GM10847 (cell line): Measurements from ENCODE around the gene IRF2.

Experiments
- POLR2A ChIP-seq: IDR thresholded peaks from 2 replicates; pipeline ENCODE4 v1.6.1; 2011; ENCODE audit not compliant: insufficient read length; ENCODE audit errors: extremely low read depth

IRF2 gene

DNA sequence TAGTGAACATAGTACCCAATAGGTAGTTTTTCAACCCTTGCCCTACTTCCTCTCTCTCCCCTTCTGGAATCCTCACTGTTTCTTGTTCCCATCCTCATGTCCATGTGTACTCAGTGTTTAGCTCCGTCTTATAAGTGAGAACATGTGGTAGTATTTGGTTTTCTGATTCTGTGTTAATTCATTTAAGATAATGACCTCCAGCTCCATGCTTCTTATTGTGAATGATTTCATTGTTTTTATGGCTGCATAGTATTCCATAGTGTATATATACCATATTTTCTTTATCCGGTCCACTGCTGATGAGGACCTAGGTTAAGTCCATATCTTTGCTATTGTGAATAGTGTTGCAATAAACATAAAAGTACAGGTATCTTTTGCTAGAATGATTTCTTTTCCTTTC is 31.0 kb downstream of the IRF2 start:
- no peak for TF ChIP-seq POLR2A

DNA sequence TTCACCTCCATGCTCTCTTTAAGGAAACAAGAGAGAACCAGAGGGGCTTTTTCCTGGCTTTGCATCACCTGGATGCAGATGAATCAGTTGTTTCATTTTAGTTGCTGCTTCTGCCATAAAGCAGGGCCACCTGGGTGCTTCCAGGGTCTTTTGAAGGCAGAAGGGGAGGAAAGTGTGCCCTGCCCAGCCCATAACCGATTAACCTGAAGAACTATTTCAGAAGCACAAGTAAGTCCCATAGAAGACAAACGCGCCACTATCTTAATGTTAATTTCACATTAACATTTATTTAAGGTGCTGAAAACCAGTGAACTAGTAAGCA is 32.1 kb downstream of the IRF2 start:
- no peak for TF ChIP-seq POLR2A

DNA sequence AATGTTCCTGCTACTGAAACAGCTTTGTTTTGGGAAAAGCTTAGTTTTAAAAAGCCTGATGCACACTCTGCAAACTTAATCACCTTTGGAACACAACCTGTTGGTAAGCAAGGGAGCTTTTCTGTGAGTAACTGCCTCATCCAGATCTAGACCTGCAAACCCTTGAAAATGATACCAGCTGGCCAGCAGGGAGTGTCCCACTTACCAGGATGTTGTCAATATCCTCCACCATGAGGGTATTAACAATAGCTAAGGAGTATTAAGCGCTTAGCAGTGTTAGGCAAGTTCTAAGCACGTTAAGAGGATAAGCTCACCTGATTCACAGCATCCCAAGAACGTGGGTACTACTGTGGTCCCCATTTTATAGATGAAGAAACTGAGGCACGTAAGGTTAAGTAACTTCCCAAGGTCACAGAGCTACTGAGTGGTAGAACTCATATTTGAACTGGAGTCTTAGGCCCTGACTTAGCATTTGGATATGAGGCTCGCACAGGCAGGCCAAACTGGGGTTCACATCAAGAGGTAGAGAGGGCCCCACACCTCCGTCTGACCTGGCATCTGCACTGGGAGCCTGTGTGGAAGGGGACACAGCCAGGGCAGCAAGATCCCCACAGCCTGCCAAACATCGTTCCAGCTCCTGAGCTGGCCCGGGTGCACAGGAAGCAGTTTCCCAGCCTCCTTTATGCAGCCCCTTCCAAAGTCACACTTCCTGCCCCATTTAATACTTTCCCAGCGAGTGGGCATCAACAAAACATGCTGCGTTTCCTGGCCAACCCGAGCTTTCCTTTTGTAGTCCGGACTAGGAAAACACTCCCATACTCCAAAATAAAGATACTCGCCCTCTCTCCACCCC is 32.7 kb downstream of the IRF2 start:
- no peak for TF ChIP-seq POLR2A

DNA sequence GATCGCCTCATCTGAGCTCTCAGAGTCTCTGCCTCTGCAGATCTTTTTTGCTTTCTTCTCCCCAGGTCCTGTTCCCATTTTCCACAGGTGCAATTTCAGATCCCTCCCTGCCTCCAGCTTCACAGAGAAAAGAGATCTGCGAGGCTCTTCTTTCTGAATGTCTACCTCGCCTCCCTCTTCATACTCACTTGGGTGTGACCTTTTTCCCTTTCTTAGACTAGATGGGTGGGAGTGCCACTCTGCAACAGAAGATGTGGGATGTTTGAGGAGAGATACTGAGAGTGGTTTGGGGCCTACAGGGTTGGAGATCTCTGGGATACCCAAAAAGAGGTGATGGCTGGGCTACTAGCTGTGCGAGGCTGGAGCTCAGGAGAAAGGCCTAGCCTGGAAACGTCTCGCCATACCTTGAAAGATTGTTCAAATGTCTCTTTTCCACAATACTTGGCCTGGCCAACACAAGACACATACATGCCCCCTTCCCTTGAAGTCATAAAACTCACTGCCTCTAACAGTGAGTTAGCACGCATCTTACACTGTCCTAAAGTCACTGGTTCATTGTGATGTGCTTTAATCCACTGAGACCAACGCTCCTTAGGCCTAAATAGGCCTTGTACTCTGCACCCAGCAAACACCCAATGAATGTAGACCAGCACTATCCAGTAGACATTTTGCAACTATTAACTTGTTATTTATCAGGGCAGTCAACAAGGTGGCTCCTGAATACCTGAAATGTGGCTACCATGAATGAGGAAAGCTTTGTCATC is 33.6 kb downstream of the IRF2 start:
- no peak for TF ChIP-seq POLR2A

DNA sequence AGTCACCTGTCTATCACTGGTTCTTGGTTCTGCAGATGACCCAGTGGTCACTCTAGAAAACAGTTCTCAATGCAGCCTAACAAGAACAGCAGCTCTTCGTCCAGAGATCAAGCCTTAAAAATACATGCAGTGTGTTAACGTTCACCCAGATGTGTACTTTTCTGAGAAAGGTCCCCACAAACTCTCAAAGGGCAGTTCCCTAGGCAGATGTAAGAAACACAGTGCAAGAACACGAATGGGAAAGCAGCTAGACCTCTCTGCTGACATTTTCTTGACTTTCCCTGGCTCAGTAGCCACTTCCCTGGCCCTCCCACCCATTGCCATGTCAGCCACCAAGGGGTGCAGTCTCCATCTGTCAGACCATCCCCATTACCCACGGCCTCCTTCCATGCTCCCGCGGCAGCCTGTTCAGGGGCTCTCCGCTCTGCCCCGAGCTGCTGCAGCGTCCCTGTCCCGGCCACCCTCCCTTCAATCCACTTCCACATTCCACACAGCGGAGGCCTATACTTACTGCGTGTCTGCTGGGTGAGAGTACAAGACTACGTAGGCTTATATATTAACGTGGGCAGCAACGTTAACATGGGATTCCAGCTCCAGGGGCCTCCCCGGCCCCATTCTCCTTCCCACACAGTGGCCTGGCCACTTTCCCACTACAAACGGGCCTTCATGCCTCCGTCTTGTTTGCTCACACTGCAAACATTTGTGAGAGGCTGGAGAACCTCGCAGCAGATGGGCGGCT is 34.3 kb downstream of the IRF2 start:
- no peak for TF ChIP-seq POLR2A

DNA sequence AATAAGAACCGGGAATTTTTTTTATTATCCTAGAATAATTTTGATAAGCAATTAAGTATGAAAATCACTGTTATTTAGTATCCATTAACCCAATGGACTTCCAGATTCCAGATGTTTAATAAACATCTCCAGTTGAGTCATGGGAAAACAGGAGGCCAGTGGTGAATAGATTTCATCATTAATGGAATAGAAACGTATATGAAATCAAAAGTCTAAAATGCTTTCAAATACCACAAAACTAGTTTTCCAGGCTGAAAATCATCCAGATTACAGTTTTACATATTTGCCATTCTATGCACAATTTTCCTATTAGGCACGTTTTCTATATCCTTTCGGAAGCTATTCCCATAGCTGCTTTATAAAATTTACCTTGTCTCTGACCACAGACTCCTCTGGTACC is 35.0 kb downstream of the IRF2 start:
- no peak for TF ChIP-seq POLR2A

DNA sequence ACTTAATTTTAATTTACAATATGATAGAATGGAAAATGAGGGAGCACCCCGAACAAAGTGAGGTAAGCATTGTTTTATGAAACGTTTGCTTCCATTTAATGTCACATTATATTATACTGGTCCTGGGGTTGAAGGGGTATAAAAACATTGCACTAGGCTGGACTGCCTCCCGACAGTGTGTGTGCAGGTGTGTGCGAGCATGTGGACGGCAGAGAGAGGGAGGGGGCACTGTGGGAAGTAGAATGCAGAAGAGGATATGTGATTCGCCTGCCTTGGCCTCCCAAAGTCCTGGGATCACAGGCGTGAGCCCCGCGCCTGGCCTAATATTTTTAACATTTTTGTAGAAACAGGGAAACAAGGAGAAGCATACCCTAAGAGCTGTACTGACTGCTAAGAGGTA is 36.0 kb downstream of the IRF2 start:
- TF ChIP-seq POLR2A, result no peak

DNA sequence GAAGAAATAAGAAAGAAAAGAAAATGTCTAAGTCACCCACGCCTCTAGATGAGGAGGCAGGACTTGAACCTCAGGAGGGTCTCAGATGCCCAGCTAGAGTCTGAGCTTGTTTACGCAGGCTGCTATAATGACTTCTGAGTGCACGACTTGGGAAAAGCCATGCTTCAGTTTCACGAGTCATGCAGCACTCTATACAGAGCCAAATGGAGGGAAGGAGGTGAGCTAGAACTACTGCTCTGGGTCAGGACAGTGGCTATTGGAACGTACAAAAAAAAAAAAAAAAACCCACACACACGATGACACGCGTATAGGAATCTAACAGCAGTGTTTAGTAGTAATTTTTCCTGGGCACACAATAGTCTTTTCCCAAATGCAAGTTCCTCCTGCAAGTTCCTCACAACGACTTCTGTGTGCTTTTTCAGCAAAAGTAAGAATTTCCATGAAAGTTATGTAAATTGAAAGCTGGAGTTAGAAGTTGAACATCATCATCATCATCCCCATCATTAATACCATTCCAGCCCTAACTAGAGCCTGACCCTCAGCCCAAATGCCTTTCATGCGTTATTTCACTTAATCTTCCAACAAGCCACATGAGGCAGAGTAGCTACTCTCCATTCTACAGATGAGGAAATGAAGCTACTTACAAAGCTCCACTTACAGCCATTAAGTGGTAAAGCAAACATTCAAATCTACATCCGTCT is 36.6 kb downstream of the IRF2 start:
- no peak for TF ChIP-seq POLR2A

DNA sequence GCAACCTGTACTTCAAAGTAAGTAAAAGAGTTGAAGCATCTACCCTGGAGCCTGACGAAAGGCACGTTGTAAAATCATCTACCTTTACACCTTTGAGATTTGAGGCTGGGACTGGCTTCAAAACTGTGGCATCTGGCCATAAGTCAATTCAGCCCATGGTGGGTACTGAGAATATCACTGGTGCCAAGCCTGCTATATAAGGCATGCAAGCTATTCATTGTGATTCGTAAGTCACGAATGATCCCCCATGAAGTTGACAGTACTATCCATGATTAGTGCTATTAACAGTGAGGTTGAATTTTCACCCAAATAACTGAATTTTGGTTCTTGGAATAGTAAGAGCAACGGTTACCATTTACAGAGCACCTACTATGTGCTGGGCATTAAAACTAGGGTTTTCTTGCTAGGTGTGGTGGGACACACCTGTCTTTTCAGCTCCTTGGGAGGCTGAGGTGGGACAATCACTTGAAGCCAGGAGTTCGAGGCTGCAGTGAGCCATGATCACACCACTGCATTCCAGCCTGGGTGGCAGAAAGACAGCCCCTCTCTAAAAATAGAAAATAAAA is 39.8 kb downstream of the IRF2 start:
- no peak for TF ChIP-seq POLR2A

DNA sequence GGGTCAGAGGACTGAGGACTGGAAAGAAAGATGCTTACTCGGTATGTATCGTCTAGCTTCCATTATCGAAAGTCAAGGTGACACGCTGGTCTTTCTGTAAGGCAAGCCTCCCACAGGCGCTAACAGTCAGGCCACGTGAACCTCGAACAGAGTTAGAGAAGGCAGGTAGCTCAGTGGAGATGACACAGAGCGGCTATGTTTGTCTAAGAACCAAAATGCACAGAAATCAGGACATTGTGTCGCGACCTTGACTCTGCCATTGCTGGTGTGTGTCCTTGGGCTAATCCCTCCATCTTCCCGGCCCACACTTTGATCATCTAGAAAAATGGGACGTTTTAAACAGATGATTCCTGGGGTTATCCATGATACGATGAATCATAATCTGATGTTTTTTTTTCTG is 40.3 kb downstream of the IRF2 start:
- TF ChIP-seq POLR2A, result no peak

DNA sequence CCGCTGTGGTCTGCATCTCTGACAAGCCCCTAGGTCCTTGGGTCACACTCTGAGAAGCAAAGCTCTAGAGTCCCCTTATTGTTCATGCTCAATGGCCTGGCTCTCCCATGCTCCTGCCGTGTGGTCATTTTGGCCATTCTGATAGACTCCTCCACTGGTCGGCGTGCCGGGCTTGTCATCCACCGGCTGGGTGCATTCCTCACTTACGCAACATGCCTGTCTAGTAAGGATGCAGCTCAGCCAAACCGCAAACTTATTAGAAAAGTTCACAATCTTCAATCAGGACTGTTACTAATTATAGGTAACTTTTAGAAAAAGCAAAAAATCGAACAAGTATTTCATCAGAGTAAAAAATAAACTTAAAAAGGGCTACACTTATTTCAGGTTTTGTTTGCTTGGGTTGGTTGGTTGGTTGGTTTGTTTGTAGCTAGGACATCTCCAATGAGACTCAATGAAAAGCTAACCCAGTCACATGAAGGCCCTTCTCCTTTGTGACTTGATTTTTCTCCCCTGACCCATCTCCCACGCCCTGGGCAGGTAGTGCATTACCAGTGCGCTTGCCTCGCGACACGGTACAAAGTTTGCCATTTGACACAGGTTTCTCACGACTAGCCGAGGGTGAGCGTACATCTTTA is 41.0 kb downstream of the IRF2 start:
- TF ChIP-seq POLR2A, result no peak

DNA sequence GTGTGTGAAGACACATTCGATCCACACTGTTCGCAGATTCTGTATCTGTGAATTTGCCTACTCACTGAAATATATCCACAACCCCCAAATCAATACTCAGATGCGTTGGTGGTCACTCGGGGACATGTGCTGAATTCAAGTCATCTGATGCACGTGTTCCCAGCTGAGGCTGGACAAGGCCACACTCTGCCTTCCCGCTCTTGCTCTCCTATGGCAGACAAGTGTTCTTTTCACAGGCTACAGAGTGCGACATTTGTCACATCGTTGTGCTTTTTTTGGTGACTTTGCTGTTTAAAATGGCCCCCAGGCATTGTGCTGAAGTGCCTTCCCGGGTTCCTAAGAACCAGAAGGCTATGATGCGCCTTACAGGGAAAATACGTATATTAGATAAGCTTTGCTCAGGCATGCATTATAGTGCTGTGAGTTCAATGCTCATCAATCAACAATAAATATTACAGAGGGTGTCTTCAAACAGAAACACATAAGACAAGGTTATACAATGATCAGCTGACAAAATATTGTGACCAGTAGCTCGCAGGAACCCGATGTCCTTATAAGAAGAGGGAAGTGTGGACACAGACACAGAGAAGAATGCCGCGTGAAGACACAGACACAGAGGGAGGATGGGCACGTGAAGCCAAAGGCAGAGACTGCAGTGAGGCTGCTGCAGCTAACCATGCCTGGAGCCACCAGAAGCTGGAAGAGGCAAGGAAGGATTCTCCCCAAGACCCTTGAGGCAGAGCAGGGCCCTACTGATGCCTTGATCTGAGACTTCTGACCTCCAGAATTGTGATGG is 42.0 kb downstream of the IRF2 start:
- TF ChIP-seq POLR2A, result no peak

DNA sequence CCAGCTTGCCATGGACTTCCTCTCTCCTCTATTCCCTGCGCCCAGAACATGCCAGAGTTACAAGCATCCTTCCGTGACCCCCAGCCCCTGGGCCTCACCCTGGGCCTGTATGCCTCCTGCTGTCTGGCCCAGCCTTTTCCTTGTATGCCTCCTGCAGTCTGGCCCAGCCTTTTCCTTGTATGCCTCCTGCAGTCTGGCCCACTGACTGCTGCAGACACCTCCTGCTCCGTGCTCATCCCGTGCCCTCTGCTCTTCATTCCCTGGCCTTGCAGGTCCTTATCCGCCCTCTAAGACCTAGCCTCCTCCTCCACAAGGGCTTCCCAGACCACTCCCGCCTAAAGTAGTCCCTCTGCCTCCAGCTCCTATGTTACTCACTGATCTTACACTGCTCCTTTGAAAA is 44.2 kb downstream of the IRF2 start:
- no peak for TF ChIP-seq POLR2A

DNA sequence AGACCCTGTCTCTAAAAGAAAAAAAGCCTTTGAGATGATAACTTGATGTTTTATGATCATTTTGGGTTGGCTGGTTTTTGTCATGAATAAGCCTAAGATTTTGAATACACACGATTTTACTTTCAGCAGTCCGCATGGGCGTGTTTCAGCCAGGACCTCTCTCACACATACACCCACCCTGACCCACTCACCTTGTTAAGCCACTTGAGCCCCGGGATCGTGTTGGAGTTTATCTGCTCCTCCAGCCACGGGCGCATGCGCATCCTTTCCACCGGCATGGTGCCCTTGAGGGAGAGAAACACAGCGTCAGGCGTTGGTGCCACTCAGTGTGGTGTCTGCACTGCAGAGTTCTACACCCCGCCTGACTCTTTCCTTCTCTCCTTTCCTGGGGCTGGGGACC is 45.6 kb downstream of the IRF2 start:
- TF ChIP-seq POLR2A, result no peak
